HK-2 (cell line): ENCODE measurements around the gene GLI3.
A peak's percentile ranks its signal among the peaks of the same experiment; 100 is the strongest.

Source experiments
- DNase-seq: peaks from one replicate; pipeline ENCODE4 v3.0.0-alpha.2; 2018; ENCODE audit not compliant: unreplicated experiment

The GLI3 gene

GRCh38 chr7:42035210-42035609, 201.8 kb downstream of the GLI3 start:
- DNase-seq, result no peak

- no peak for DNase-seq
These were observed 203.5 kb downstream of the GLI3 start for GRCh38 chr7:42033480-42033879.

GRCh38 chr7:42029405-42029804, 207.6 kb downstream of the GLI3 start:
- DNase-seq, result no peak

- no peak for DNase-seq
These were observed 209.5 kb downstream of the GLI3 start for GRCh38 chr7:42027521-42027920.

- DNase-seq, result no peak
These were observed 210.3 kb downstream of the GLI3 start for GRCh38 chr7:42026622-42027197.

GRCh38 chr7:42025635-42026375, 211.2 kb downstream of the GLI3 start:
- no peak for DNase-seq

- DNase-seq, result no peak
These were observed 212.5 kb downstream of the GLI3 start for GRCh38 chr7:42024537-42024936.

- DNase-seq, result no peak
These were observed 213.7 kb downstream of the GLI3 start for GRCh38 chr7:42023262-42023661.

GRCh38 chr7:42022791-42023190, 214.2 kb downstream of the GLI3 start:
- DNase-seq, result no peak

GRCh38 chr7:42022056-42022455, 215.0 kb downstream of the GLI3 start:
- DNase-seq, result no peak

- DNase-seq, result no peak
These were observed 215.4 kb downstream of the GLI3 start for GRCh38 chr7:42021631-42022030.

- DNase-seq, result no peak
These were observed 216.9 kb downstream of the GLI3 start for GRCh38 chr7:42020061-42020460.

GRCh38 chr7:42017349-42017986, 219.5 kb downstream of the GLI3 start:
- no peak for DNase-seq

- DNase-seq, result no peak
These were observed 220.5 kb downstream of the GLI3 start for GRCh38 chr7:42016517-42016916.

- DNase-seq, result peak; percentile 50
These were observed 222.1 kb downstream of the GLI3 start for GRCh38 chr7:42014625-42015618.

GRCh38 chr7:42012786-42013360, 224.1 kb downstream of the GLI3 start:
- DNase-seq, result no peak

- DNase-seq, result no peak
These were observed 224.7 kb downstream of the GLI3 start for GRCh38 chr7:42012313-42012712.

GRCh38 chr7:42011846-42012245, 225.2 kb downstream of the GLI3 start:
- no peak for DNase-seq

- DNase-seq, result no peak
These were observed 226.3 kb downstream of the GLI3 start for GRCh38 chr7:42010751-42011150.

GRCh38 chr7:42006801-42007513, 230.1 kb downstream of the GLI3 start:
- no peak for DNase-seq

GRCh38 chr7:42002654-42003053, 234.4 kb downstream of the GLI3 start:
- no peak for DNase-seq
